Vagina (tissue), 2 donors: ENCODE results near the gene WDR47.

Experiments
- POLR2A ChIP-seq, 2 donors: fragments of 450-650 bp; IDR thresholded peaks; one replicate each; pipeline ENCODE4 v1.6.1; 2017; ENCODE audit warnings: antibody characterized with exemption in 2 of 2, mild to moderate bottlenecking in 2 of 2, moderate library complexity in 2 of 2
- POLR2AphosphoS5 ChIP-seq, 2 donors: sonication (generic); formaldehyde crosslinking; IDR thresholded peaks; one replicate each; pipeline ENCODE4 v1.9.0; 2017; ENCODE audit warnings: antibody characterized with exemption in 2 of 2, mild to moderate bottlenecking in 2 of 2, low read depth in 1 of 2; ENCODE audit not compliant: insufficient read depth in 1 of 2
- TF ChIP-seq, protein P1 (sequence below), 3 experiments: fragments of 450-650 bp in 2 of 3; fragments of 200-600 bp in 1 of 3; sonication (generic) in 1 of 3; IDR thresholded peaks; one replicate each; pipeline ENCODE4 v1.5.1; 2017 to 2019; ENCODE audit warnings: antibody characterized with exemption in 3 of 3, mild to moderate bottlenecking in 2 of 3, moderate library complexity in 2 of 3

DNA sequence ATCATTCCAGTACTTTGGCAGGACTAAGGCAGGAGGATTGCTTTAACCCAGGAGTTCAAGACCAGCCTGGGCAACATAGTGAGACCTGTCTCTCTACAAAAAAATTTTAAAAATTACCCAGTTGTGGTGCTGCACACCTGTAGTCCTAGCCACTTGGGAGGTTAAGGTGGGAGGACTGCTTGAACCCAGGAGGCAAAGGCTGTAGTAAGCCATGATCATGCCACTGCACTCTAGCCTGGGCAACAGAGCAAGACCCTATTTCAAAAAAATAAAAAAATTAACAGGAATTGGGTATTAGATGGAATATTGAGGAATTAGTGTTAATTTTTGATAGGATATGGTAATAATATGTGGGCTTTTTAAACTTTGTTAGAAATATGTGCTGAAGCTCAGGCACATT lies 17.1 kb upstream of the WDR47 start:
- no peak for TF ChIP-seq POLR2A (IDR thresholded peaks at IDR 0.05)
- TF ChIP-seq, protein P1, sequence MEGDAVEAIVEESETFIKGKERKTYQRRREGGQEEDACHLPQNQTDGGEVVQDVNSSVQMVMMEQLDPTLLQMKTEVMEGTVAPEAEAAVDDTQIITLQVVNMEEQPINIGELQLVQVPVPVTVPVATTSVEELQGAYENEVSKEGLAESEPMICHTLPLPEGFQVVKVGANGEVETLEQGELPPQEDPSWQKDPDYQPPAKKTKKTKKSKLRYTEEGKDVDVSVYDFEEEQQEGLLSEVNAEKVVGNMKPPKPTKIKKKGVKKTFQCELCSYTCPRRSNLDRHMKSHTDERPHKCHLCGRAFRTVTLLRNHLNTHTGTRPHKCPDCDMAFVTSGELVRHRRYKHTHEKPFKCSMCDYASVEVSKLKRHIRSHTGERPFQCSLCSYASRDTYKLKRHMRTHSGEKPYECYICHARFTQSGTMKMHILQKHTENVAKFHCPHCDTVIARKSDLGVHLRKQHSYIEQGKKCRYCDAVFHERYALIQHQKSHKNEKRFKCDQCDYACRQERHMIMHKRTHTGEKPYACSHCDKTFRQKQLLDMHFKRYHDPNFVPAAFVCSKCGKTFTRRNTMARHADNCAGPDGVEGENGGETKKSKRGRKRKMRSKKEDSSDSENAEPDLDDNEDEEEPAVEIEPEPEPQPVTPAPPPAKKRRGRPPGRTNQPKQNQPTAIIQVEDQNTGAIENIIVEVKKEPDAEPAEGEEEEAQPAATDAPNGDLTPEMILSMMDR (IDR thresholded peaks at IDR 0.05) = no peak
- TF ChIP-seq POLR2AphosphoS5 (IDR thresholded peaks at IDR 0.05; ENCODE audit: insufficient read depth in 1 of 2, low read depth in 1 of 2) = no peak
